GM18868 (cell line): ENCODE results near the gene LRRC51.

Experiments used
- ATAC-seq: cut with Tn5 transposase; IDR thresholded peaks from one replicate; pipeline ENCODE4 v1.9.1; 2021; ENCODE audit warnings: mild to moderate bottlenecking, moderate library complexity; ENCODE audit not compliant: unreplicated experiment

Gene LRRC51

GRCh38 chr11:72080326-72081183 lies at the start of gene LRRC51, which contains the start of gene NUMA1:
TSS of gene LRRC51 (plus strand) at chr11:72080850. CDS start at chr11:72089084, 8,234 bp downstream.
TSS of gene NUMA1 (minus strand) at chr11:72080542. CDS start at chr11:72035943, 44,599 bp downstream.
- ATAC-seq: peak; percentile 91

- no peak for ATAC-seq
Measured at GRCh38 chr11:72036687-72037086, 44.0 kb upstream of the LRRC51 start.

- ATAC-seq: no peak
Measured at GRCh38 chr11:72037554-72038311, 42.9 kb upstream of the LRRC51 start.

- no peak for ATAC-seq
Measured at GRCh38 chr11:72038491-72038890, 42.2 kb upstream of the LRRC51 start.

- ATAC-seq: no peak
Measured at GRCh38 chr11:72039031-72039855, 41.4 kb upstream of the LRRC51 start.

- no peak for ATAC-seq
Measured at GRCh38 chr11:72039856-72040401, 40.7 kb upstream of the LRRC51 start.

- ATAC-seq: no peak
Measured at GRCh38 chr11:72040491-72041363, 39.9 kb upstream of the LRRC51 start.

GRCh38 chr11:72041364-72042063 lies 39.1 kb upstream of the LRRC51 start:
- no peak for ATAC-seq

- no peak for ATAC-seq
Measured at GRCh38 chr11:72042064-72042745, 38.4 kb upstream of the LRRC51 start.

GRCh38 chr11:72045849-72046248 lies 34.8 kb upstream of the LRRC51 start:
- ATAC-seq: no peak

GRCh38 chr11:72048766-72049460 lies 31.7 kb upstream of the LRRC51 start:
- ATAC-seq: no peak

- ATAC-seq: no peak
Measured at GRCh38 chr11:72058416-72059034, 22.1 kb upstream of the LRRC51 start.

- no peak for ATAC-seq
Measured at GRCh38 chr11:72061739-72062396, 18.8 kb upstream of the LRRC51 start.

GRCh38 chr11:72066855-72067254 lies 13.8 kb upstream of the LRRC51 start:
- no peak for ATAC-seq

- no peak for ATAC-seq
Measured at GRCh38 chr11:72067266-72067665, 13.4 kb upstream of the LRRC51 start.

- ATAC-seq: no peak
Measured at GRCh38 chr11:72067676-72068075, 13.0 kb upstream of the LRRC51 start.

- ATAC-seq: no peak
Measured at GRCh38 chr11:72069200-72069599, 11.4 kb upstream of the LRRC51 start.
